K562 (cell line): ENCODE data around the gene SDR42E2. TPM values are rescaled to one million over a fixed set of nuclear protein-coding genes. Genes with fewer than 3 reads are reported as not detected.

Source experiments
- ATAC-seq: fragments of 200-7000 bp; cut with Tn5 transposase; 3 replicates; pipeline ENCODE4 v1.9.1; 2020; ENCODE audit warnings: moderate library complexity
- BruUV-seq: library from RNA; stranded (reverse); fragments of 400-500 nt; replicated peaks from 2 replicates; lab custom pipeline; 2021; lab: Mats Ljungman, UMichigan
- CTCF ChIA-PET: fragments of 300-600 bp; formaldehyde crosslinking; extraction: SDS; loops from one replicate; lab custom pipeline; 2021; ENCODE audit warnings: low intra/inter-chr PET ratio; lab: Yijun Ruan, JAX
- POLR2A ChIA-PET: fragments of 300-600, 350-650 bp; sonication (Branson Sonifier 250); formaldehyde crosslinking; extraction: SDS; loops from one replicate; lab custom pipeline; 2021; ENCODE audit warnings: antibody characterized with exemption, inconsistent platforms; lab: Yijun Ruan, JAX
- DNase-seq, 4 experiments: peaks; one replicate each; pipeline versions ENCODE4 v3.0.0 to v3.0.0-alpha.2; 2011 to 2018; ENCODE audit warnings: low spot score in 3 of 4, mixed read lengths in 3 of 4; ENCODE audit errors: extremely low read depth in 1 of 4
- FAIRE-seq: peaks from 2 replicates; lab custom pipeline; 2011; peaks lifted over from hg19 to GRCh38; lab: Jason Lieb, UNC
- H2AFZ ChIP-seq: 2 replicates; pipeline ENCODE4 v1.6.0; 2011; ENCODE audit warnings: low read depth, low read length, control low read depth, inconsistent platforms
- H3K27ac ChIP-seq: fragments of 200-600 bp; 3 replicates; pipeline ENCODE4 v1.8.0; 2011; ENCODE audit warnings: low read depth, mild to moderate bottlenecking, control low read depth, inconsistent platforms, low read length, moderate library complexity, mixed read lengths; ENCODE audit errors: extremely low read depth
- H3K27me3 ChIP-seq, 2 experiments: fragments of 300-600 bp in 1 of 2; 2 replicates in 1 of 2; 3 replicates in 1 of 2; pipeline versions ENCODE4 v1.6.0 to v1.8.0; 2011; ENCODE audit warnings: inconsistent platforms in 2 of 2, low read length in 2 of 2, mild to moderate bottlenecking in 1 of 2, mixed read lengths in 1 of 2, moderate library complexity in 1 of 2; ENCODE audit not compliant: control insufficient read depth in 2 of 2, insufficient read depth in 2 of 2
- H3K36me3 ChIP-seq: fragments of 300-600 bp; 3 replicates; pipeline ENCODE4 v1.8.0; 2011; ENCODE audit warnings: mild to moderate bottlenecking, low read length, inconsistent platforms; ENCODE audit not compliant: control insufficient read depth, insufficient read depth
- H3K4me1 ChIP-seq, 2 experiments: fragments of 200-600 bp in 1 of 2; replicated peaks in 1 of 2; 2 replicates in 1 of 2; 3 replicates in 1 of 2; pipeline versions ENCODE4 v1.5.1 to v1.8.0; 2011; ENCODE audit warnings: inconsistent platforms in 2 of 2, low read length in 2 of 2, mild to moderate bottlenecking in 1 of 2, mixed read lengths in 1 of 2, moderate library complexity in 1 of 2; ENCODE audit not compliant: control insufficient read depth in 2 of 2, insufficient read depth in 2 of 2
- H3K4me2 ChIP-seq: 2 replicates; pipeline ENCODE4 v1.6.1; 2011; ENCODE audit warnings: low read length, control low read depth, inconsistent platforms, mixed read lengths; ENCODE audit not compliant: insufficient read depth
- H3K4me3 ChIP-seq: fragments of 200-600 bp; sonication (generic), shearing (Covaris generic); 2 replicates; pipeline ENCODE4 v1.5.1; 2016; ENCODE audit warnings: control low read depth, inconsistent platforms
- H3K79me2 ChIP-seq: fragments of 200-600 bp; 3 replicates; pipeline ENCODE4 v1.8.0; 2011; ENCODE audit warnings: low read length, inconsistent platforms; ENCODE audit not compliant: control insufficient read depth, insufficient read depth
- H3K9ac ChIP-seq, 2 experiments: 2 replicates each; pipeline versions ENCODE4 v1.6.0 to v1.6.1; 2011; ENCODE audit warnings: low read depth in 2 of 2, low read length in 2 of 2, control low read depth in 1 of 2, inconsistent platforms in 1 of 2, mild to moderate bottlenecking in 1 of 2, mixed read lengths in 1 of 2; ENCODE audit not compliant: insufficient read depth in 1 of 2
- H3K9me1 ChIP-seq: one replicate; pipeline ENCODE4 v1.6.0; 2011; ENCODE audit warnings: inconsistent platforms, mild to moderate bottlenecking, low read length, moderate library complexity; ENCODE audit not compliant: control insufficient read depth, insufficient read depth
- H3K9me3 ChIP-seq: replicated peaks from 2 replicates; pipeline ENCODE4 v1.5.1; 2011; ENCODE audit warnings: low read depth, low read length, inconsistent platforms; ENCODE audit not compliant: control insufficient read depth, insufficient read depth
- H4K20me1 ChIP-seq: replicated peaks from 2 replicates; pipeline ENCODE4 v1.6.1; 2011; ENCODE audit warnings: low read length, inconsistent platforms, mixed read lengths; ENCODE audit not compliant: control insufficient read depth, insufficient read depth
- EGR1 ChIP-seq: fragments of 450-650 bp; conservative IDR thresholded peaks from 2 replicates; pipeline ENCODE4 v1.6.1; 2017; ENCODE audit warnings: mild to moderate bottlenecking
- HSF4 ChIP-seq: fragments of 250-450 bp; sonication (Bioruptor Pico); IDR thresholded peaks from 2 replicates; pipeline ENCODE4 v2.1.2; 2022; ENCODE audit warnings: mild to moderate bottlenecking, moderate library complexity, borderline replicate concordance
- JUN ChIP-seq, 2 experiments: sonication (generic) in 1 of 2; formaldehyde crosslinking in 1 of 2; IDR thresholded peaks; 2 replicates each; pipeline versions ENCODE4 v1.6.1 to v1.8.0; 2012 to 2022; ENCODE audit warnings: borderline replicate concordance in 2 of 2, mild to moderate bottlenecking in 2 of 2, improper control_type of control experiment in 1 of 2, low read depth in 1 of 2, low read length in 1 of 2, missing genetic modification reagents in 1 of 2
- KLF16 ChIP-seq: IDR thresholded peaks from 2 replicates; pipeline ENCODE4 v1.6.1; 2016; ENCODE audit warnings: antibody characterized with exemption
- KLF6 ChIP-seq: fragments of 250-450 bp; sonication (Bioruptor Pico); IDR thresholded peaks from 2 replicates; pipeline ENCODE4 v1.4.0; 2020; ENCODE audit warnings: mild to moderate bottlenecking, moderate library complexity, borderline replicate concordance
- LEF1 ChIP-seq: fragments of 450-650 bp; IDR thresholded peaks from 2 replicates; pipeline ENCODE4 v1.6.1; 2016; ENCODE audit warnings: mild to moderate bottlenecking
- MEIS2 ChIP-seq: fragments of 450-650 bp; IDR thresholded peaks from 2 replicates; pipeline ENCODE4 v1.6.1; 2014; ENCODE audit warnings: mild to moderate bottlenecking; ENCODE audit not compliant: partially characterized antibody
- NEUROD1 ChIP-seq: fragments of 150-350 bp; IDR thresholded peaks from 2 replicates; pipeline ENCODE4 v1.6.1; 2014; ENCODE audit warnings: borderline replicate concordance, low read length, low read depth; ENCODE audit not compliant: partially characterized antibody
- OTX1 ChIP-seq: fragments of 450-650 bp; formaldehyde crosslinking; IDR thresholded peaks from 2 replicates; pipeline ENCODE4 v1.4.0; 2022; ENCODE audit warnings: mild to moderate bottlenecking
- SPI1 ChIP-seq: IDR thresholded peaks from 2 replicates; pipeline ENCODE4 v1.6.1; 2011; ENCODE audit warnings: low read depth, low read length, control low read depth, borderline replicate concordance
- ZBTB17 ChIP-seq: fragments of 450-650 bp; formaldehyde crosslinking; IDR thresholded peaks from 2 replicates; pipeline ENCODE4 v1.4.0; 2020; ENCODE audit warnings: mild to moderate bottlenecking
- ZKSCAN1 ChIP-seq: fragments of 150-350 bp; IDR thresholded peaks from 2 replicates; pipeline ENCODE4 v1.6.1; 2016; ENCODE audit warnings: low read depth, low read length
- ZNF384 ChIP-seq: IDR thresholded peaks from 2 replicates; pipeline ENCODE4 v1.6.1; 2012; ENCODE audit warnings: low read depth, low read length, improper control_type of control experiment
- WGBS: fragments of 100-300 bp; shearing (Covaris generic); methylation state at CpG from one replicate; pipeline ENCODE4 v1.1.6; 2016; ENCODE audit warnings: low coverage, mixed read lengths; ENCODE audit not compliant: insufficient coverage; ENCODE audit errors: missing lambda C conversion rate; 5-methylcytosine and 5-hydroxymethylcytosine counted together
- in situ Hi-C: fragments of 300-500 bp; cut with MboI; formaldehyde crosslinking; loops from 4 replicates; pipeline ENCODE4 v1.15.0; 2018; ENCODE audit warnings: inconsistent platforms, mixed read lengths
- intact Hi-C: fragments of 100-400 bp; cut with micrococcal nuclease; formaldehyde crosslinking; loops from 2 replicates; pipeline ENCODE4 v1.14.2; 2022
- polyA plus RNA-seq, 8 experiments: library from polyadenylated mRNA; depleted of rRNA in 4 of 8; stranded (reverse) in 5 of 8; unstranded in 3 of 8; fragments of >200 nt; fragmentation: Nextera tagmentation in 2 of 8; fragmentation: Illumina TruSeq in 1 of 8; extraction: Ambion mirVana in 2 of 8; extraction: Trizol in 1 of 8; gene quantifications; 2 replicates each; pipeline versions ENCODE4 v1.2.1 to v1.2.3, GENCODE V29; 2011 to 2014; ENCODE audit warnings: inconsistent platforms in 1 of 8, missing spikeins in 1 of 8
- total RNA-seq, 7 experiments: library from RNA; depleted of rRNA in 6 of 7; stranded (reverse); fragments of >200 nt in 6 of 7; fragmentation: Illumina TruSeq in 2 of 7; extraction: Trizol in 2 of 7; gene quantifications; 2 replicates each; pipeline versions ENCODE4 v1.2.1 to v1.2.3, GENCODE V29; 2011 to 2021; ENCODE audit warnings: low replicate concordance in 1 of 7
- TF ChIP-seq, protein P1 (sequence below): fragments of 450-650 bp; formaldehyde crosslinking; IDR thresholded peaks from 2 replicates; pipeline ENCODE4 v1.4.0; 2022; ENCODE audit warnings: mild to moderate bottlenecking, moderate library complexity
- TF ChIP-seq, protein P2 (sequence below), 2 experiments: fragments of 250-450 bp in 1 of 2; fragments of 450-650 bp in 1 of 2; sonication (Bioruptor Pico) in 1 of 2; IDR thresholded peaks; 2 replicates each; pipeline versions ENCODE4 v1.6.1 to v1.8.0; 2016 to 2021; ENCODE audit warnings: mild to moderate bottlenecking in 2 of 2, moderate library complexity in 2 of 2, missing compliant biosample characterization in 1 of 2, missing genetic modification characterization in 1 of 2

The SDR42E2 gene
- total and polyA plus RNA-seq, 9 of the 15 experiments (the other 6 are each of a cell fraction or from before 2014, with no cell fraction given), result 0.03 to 0.07 (median 0.04) TPM; not detected in 4

DNA sequence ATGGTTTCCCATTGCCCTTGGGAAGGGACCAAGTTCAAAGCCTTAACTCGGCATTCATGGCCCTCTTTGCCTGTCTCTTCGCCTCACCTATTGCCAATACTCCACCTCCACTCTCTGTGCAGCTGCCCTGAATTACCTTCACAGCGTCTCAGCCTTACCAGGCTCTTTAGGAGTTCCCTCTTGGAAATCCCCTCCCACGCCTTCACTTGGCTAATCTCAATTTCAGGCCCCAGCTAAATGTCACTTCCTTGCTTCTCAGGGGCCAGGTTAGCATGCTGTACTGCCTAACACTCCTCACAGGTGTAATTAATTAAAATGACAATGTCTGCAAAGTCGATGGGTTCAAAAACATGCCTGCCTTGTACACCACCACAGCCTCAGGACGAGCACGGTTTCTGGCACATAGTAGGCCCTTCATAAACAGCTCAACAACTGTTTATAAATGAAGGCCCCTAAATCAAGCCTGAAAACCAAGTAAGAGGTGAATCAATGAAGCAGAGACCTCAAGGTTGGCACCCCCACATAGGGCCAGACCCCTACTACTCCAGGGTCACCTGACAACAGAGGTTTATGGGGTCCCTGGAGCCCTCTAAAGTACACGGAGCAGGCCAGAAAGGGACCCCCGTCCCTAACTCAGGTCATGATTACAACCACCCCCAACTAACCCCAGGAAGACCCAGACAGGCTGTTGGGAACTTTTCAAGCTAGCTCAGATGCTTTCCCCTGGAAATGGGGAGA lies 32.6 kb downstream of the SDR42E2 start:
- Histone ChIP-seq H3K36me3 (no peaks in the 10 kb centered on the region; the same call in 2 of the 3 replicates), H3K4me1 (peaks cover 23 to 24% of the 10 kb centered on the region in 2 experiments; a peak in 4 of 5 replicates), H3K4me2 (peak overlapping the region; percentile 93; the same call in 1 of the 2 replicates), H3K9me3 (no peaks in the 10 kb centered on the region), H2AFZ (no peak overlapping the region), H3K9me1 (no peaks in the 10 kb centered on the region), H3K27me3 (no peaks in the 10 kb centered on the region), H3K4me3 (no peak overlapping the region; the same call in 1 of the 2 replicates), H4K20me1 (no peaks in the 10 kb centered on the region), H3K9ac (peak overlapping the region; percentile 16 to 59; a peak in 1 of 4 replicates), H3K79me2 (no peaks in the 10 kb centered on the region; the same call in 2 of the 3 replicates), H3K27ac (0 out of 3 replicates have a peak overlapping the region, but pooled peaks have one; percentile 20)
- WGBS, result 60% methylated on average over 9 of the region's 9 CpGs
- DNase-seq (peak in 1 of 4 experiments; percentile 43), ATAC-seq (no peak), FAIRE-seq (no peak)
- in situ Hi-C loops, result no loop called here
- intact Hi-C loops, result loop anchor here (5.0 kb wide), 2 partner anchors 177 to 1038 kb away; partner anchors contain the start of genes CDR2 and LDAF1
- no peak for TF ChIP-seq OTX1 (CRISPR knock-in tag)
- TF ChIP-seq, protein P1, sequence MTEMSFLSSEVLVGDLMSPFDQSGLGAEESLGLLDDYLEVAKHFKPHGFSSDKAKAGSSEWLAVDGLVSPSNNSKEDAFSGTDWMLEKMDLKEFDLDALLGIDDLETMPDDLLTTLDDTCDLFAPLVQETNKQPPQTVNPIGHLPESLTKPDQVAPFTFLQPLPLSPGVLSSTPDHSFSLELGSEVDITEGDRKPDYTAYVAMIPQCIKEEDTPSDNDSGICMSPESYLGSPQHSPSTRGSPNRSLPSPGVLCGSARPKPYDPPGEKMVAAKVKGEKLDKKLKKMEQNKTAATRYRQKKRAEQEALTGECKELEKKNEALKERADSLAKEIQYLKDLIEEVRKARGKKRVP (CRISPR knock-in tag), result no peak
- no peak for TF ChIP-seq NEUROD1
- peak; percentile 3 for TF ChIP-seq MEIS2
- no peak for TF ChIP-seq HSF4 (CRISPR knock-in tag)
- peak; percentile 98 for TF ChIP-seq ZKSCAN1
- TF ChIP-seq JUN (IDR thresholded peaks at IDR 0.05; ENCODE audit: borderline replicate concordance, low read depth, low read length), result no peak
- no peak for TF ChIP-seq JUN (CRISPR knock-in tag; IDR thresholded peaks at IDR 0.05; ENCODE audit: borderline replicate concordance)
- TF ChIP-seq, protein P2, sequence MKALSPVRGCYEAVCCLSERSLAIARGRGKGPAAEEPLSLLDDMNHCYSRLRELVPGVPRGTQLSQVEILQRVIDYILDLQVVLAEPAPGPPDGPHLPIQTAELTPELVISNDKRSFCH (CRISPR knock-in tag; IDR thresholded peaks at IDR 0.05), result no peak
- TF ChIP-seq, protein P2 (tag; IDR thresholded peaks at IDR 0.05), result peak; percentile 85; the same call in 1 of the 2 replicates
- peak; percentile 47 for TF ChIP-seq EGR1
- TF ChIP-seq LEF1, result no peak
- TF ChIP-seq SPI1, result peak; percentile 52; the same call in 1 of the 2 replicates
- no peak for TF ChIP-seq KLF16
- no peak for TF ChIP-seq ZBTB17 (CRISPR knock-in tag)
- no peak for TF ChIP-seq ZNF384
- no peak for TF ChIP-seq KLF6 (CRISPR knock-in tag)
- CTCF ChIA-PET, result interaction anchor here (3.1 kb wide), 1 partner anchor 102 kb away, joined by 49 read pairs; the partner anchor contains the start of gene POLR3E
- POLR2A ChIA-PET, result interaction anchor here (0.6 to 1.1 kb wide), 4 partner anchors 11 to 103 kb away, joined by 3 to 7 read pairs (median 6); partner anchors contain the start of gene EEF2K
- BruUV-seq, result no TSS peak
